ENCODE results near the gene COL6A1. TPM values are rescaled to one million over a fixed set of nuclear protein-coding genes. Genes with fewer than 3 reads are reported as not detected.

Gene COL6A1
- total RNA-seq, 1 donor from 2014 or later = 137 TPM

DNA sequence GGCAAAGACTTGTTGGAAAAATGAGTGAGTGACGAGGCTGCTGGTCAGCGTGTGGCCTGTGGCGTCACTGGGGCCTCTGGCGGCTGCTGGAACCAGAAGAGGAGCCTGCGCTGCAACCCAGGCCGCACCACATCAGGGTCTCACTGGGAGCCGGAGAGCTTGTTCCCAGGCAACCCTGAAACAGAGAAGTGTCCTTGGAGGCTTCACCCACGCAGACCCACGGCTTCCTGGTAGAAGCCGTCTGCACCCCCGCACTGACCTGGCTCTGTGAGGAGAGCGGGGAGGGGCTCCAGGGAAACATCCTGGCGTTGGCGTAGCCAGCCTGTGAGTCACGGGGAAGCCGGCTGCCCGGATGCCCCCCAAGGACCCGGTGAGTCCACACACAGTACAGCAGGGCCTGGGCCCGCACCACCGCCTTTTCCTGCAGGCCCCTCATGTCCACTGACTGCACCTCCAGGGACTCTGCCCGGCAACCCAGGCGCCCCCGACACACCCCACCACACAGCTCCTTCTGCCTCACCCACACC is 57.4 kb downstream of the COL6A1 start:
- Mint-ChIP-seq H3K27me3 (peaks cover 10% of the 10 kb centered on the region), H3K9me3 (ENCODE audit: low read depth) (no peaks in the 10 kb centered on the region), H3K4me3 (ENCODE audit: low read depth) (no peak overlapping the region), H3K4me1 (ENCODE audit: low read depth) (peaks cover 1% of the 10 kb centered on the region), H3K27ac (no peak overlapping the region), H3K36me3 (ENCODE audit: insufficient read depth) (no peaks in the 10 kb centered on the region)
- DNase-seq (ENCODE audit: low spot score, unreplicated experiment) = no peak
- no peak for TF ChIP-seq CTCF (IDR thresholded peaks at IDR 0.05; ENCODE audit: unreplicated experiment)

GRCh38 chr21:46039891-46040660 is 58.5 kb downstream of the COL6A1 start:
- H3K9me3 Mint-ChIP-seq (ENCODE audit: low read depth) = no peaks in the 10 kb centered on the region
- TF ChIP-seq CTCF (IDR thresholded peaks at IDR 0.05; ENCODE audit: unreplicated experiment) = no peak
- no peak for DNase-seq (ENCODE audit: low spot score, unreplicated experiment)
- no peak overlapping the region for H3K27ac Mint-ChIP-seq
- H3K27me3 Mint-ChIP-seq = peaks cover 10% of the 10 kb centered on the region
- no peak overlapping the region for H3K4me3 Mint-ChIP-seq (ENCODE audit: low read depth)
- H3K36me3 Mint-ChIP-seq (ENCODE audit: insufficient read depth) = no peaks in the 10 kb centered on the region
- H3K4me1 Mint-ChIP-seq (ENCODE audit: low read depth) = peaks cover 1% of the 10 kb centered on the region

GRCh38 chr21:46040707-46041106 is 59.1 kb downstream of the COL6A1 start:
- Mint-ChIP-seq H3K27ac (no peak overlapping the region), H3K4me3 (ENCODE audit: low read depth) (no peak overlapping the region), H3K9me3 (ENCODE audit: low read depth) (no peaks in the 10 kb centered on the region), H3K36me3 (ENCODE audit: insufficient read depth) (no peaks in the 10 kb centered on the region), H3K4me1 (ENCODE audit: low read depth) (peaks cover 1% of the 10 kb centered on the region), H3K27me3 (peaks cover 10% of the 10 kb centered on the region)
- TF ChIP-seq CTCF (IDR thresholded peaks at IDR 0.05; ENCODE audit: unreplicated experiment) = no peak
- DNase-seq (ENCODE audit: low spot score, unreplicated experiment) = no peak

DNA sequence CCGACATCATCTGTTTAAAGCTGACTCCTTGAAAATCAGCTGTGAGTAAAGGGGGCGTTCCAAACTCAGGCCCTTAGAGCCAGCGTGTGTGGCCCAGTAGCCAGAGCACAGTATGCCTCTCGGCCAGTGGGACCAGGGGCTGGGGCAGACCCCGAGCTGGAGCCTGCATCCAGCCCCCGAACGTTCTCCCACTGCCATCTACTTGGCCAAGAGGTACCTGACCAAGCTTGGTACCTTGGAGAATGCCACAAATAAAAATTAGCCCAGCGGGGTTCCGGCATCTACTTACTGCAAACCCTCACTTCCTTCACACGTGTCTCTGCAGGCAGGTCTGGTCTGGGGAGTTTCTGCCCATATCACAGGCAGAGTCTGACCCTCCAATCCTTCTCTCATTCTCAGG is 59.6 kb downstream of the COL6A1 start:
- H3K27me3 Mint-ChIP-seq = peaks cover 10% of the 10 kb centered on the region
- no peak overlapping the region for H3K4me3 Mint-ChIP-seq (ENCODE audit: low read depth)
- no peak overlapping the region for H3K27ac Mint-ChIP-seq
- H3K36me3 Mint-ChIP-seq (ENCODE audit: insufficient read depth) = no peaks in the 10 kb centered on the region
- TF ChIP-seq CTCF (IDR thresholded peaks at IDR 0.05; ENCODE audit: unreplicated experiment) = no peak
- peaks cover 1% of the 10 kb centered on the region for H3K4me1 Mint-ChIP-seq (ENCODE audit: low read depth)
- H3K9me3 Mint-ChIP-seq (ENCODE audit: low read depth) = no peaks in the 10 kb centered on the region
- DNase-seq (ENCODE audit: low spot score, unreplicated experiment) = no peak

GRCh38 chr21:46045154-46045553 is 63.6 kb downstream of the COL6A1 start:
- no peak overlapping the region for H3K4me3 Mint-ChIP-seq (ENCODE audit: low read depth)
- peaks cover 7% of the 10 kb centered on the region for H3K4me1 Mint-ChIP-seq (ENCODE audit: low read depth)
- H3K36me3 Mint-ChIP-seq (ENCODE audit: insufficient read depth) = no peaks in the 10 kb centered on the region
- TF ChIP-seq CTCF (IDR thresholded peaks at IDR 0.05; ENCODE audit: unreplicated experiment) = no peak
- H3K9me3 Mint-ChIP-seq (ENCODE audit: low read depth) = no peaks in the 10 kb centered on the region
- DNase-seq (ENCODE audit: low spot score, unreplicated experiment) = no peak
- H3K27ac Mint-ChIP-seq = no peak overlapping the region
- peaks cover 11% of the 10 kb centered on the region for H3K27me3 Mint-ChIP-seq
